GM19035 (cell line): Measurements from ENCODE around the gene UCN3.

Experiments
- ATAC-seq: cut with Tn5 transposase; IDR thresholded peaks from one replicate; pipeline ENCODE4 v1.9.1; 2021; ENCODE audit not compliant: unreplicated experiment

The UCN3 gene, protein sequence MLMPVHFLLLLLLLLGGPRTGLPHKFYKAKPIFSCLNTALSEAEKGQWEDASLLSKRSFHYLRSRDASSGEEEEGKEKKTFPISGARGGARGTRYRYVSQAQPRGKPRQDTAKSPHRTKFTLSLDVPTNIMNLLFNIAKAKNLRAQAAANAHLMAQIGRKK

GRCh38 chr10:5364890-5365338, at the start of gene UCN3:
UCN3 (plus strand) TSS chr10:5364966; CDS start chr10:5373721, 8,755 bp downstream.
- no peak for ATAC-seq

GRCh38 chr10:5317547-5318107, 47.1 kb upstream of the UCN3 start:
- ATAC-seq: no peak

DNA sequence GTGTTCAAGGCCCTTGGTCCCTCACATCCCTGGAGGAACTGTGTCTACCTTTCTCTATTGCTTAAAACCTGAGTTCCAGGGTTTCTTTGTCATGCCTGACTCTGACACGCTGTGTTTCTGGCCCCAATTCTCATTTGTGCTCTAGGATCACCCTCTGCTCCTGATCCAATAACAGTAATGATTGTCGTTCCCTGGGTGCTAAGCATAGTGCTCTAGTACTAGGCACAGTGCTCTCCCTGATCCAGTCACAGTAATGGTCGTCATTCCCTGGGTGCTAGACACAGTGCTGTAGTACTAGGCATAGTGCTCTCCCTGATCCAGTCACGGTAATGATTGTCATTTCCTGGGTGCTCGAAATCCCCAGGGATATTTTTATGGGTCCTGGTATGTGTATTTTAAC, 46.6 kb upstream of the UCN3 start:
- no peak for ATAC-seq

- ATAC-seq: no peak
Observed at GRCh38 chr10:5319863-5320262, 44.9 kb upstream of the UCN3 start.

DNA sequence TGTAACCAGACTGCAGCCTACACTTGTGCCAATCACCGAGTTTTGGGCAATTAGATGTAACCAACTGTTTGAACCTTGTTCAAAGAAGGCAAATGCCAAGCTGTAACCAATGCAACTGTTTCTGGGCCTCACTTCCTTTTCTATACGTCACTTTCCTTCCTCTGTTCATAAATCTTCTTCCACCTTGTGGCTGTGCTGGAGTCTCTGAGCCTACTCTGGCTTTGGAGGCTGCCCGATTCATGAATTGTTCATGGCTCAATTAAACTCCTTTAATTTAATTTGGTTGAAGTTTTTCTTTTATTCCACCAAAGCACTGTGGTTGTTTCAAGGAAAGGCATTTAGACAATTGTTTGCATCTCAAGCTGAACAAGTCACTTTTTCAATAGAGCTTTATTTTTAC, 43.5 kb upstream of the UCN3 start:
- no peak for ATAC-seq

DNA sequence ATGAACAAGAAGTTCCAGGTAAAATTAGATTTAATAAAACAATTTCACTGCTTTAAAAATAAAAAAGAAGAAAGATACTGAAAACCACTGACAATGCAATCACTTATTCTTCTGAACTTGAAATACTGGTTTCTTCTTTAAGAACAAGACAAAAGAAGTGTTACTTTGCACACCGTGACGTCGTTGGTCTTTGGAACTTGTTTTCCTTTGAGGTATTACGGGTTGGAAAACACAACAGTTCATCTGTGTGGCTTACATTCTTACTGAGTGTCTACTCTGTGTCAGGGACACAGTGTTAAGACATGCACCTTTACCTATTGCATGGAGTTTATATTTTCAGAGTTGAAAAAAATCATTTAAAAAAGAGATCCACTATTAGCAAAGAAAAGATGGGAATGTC, 41.3 kb upstream of the UCN3 start:
- ATAC-seq: no peak

GRCh38 chr10:5325076-5325475, 39.7 kb upstream of the UCN3 start:
- ATAC-seq: no peak

- no peak for ATAC-seq
Observed at GRCh38 chr10:5334196-5334880, 30.4 kb upstream of the UCN3 start.

GRCh38 chr10:5338010-5338409, 26.8 kb upstream of the UCN3 start:
- ATAC-seq: no peak

- no peak for ATAC-seq
Observed at GRCh38 chr10:5343092-5343491, 21.7 kb upstream of the UCN3 start.

- no peak for ATAC-seq
Observed at GRCh38 chr10:5343561-5343960, 21.2 kb upstream of the UCN3 start.

DNA sequence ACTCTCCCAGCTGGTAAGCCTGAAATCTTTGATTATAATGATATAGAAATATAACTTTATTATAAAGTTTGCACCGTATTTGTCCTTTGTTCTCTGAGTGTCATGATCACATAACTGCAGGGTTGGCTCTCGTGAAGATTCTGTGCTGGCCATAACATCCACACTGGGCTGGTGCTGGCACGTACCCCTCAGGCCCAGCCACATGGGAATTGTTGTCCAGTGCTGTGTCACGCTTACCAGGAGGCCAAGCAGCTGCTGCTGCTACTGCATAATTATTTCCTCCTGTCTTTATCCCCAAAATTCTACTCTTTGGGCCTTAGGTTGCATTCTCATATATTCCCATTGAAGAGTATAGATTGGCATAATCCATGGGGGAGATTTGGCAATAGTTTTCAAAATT, 20.8 kb upstream of the UCN3 start:
- ATAC-seq: no peak

DNA sequence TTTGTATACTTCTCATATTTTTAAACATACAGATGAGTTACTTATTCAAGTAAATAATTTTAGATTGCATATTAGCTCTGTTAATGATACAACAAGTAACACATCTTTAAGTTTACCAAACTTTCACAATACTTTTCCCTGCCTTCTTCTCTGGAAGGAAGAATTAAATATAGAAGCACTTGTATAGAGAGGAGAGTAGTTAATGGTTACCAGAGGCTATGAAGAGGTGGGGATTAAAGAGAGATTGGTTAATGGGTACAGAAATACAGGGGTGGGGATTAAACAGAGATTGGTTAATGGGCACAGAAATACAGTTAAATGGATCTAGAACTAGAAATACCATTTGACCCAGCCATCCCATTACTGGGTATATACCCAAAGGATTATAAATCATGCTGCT, 20.0 kb upstream of the UCN3 start:
- no peak for ATAC-seq

DNA sequence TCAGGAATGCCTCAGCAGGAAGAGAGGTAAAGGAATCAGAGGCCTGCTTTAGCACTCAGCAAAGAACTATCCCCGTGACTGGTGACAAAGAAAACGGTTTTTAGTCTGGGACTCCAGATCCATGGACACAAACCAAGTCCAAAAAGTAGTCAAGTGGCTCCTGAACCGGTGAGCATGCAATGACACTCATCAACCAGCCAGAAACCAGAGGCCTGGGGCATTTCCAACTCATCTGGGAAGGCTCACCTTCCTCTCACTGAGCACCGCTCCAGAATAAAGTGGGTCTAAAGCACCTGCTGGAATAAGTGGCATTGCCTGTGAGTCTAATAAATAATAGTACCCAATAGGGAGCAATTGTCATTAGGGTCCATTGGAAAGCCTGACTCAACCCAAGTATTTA, 17.9 kb upstream of the UCN3 start:
- ATAC-seq: no peak

GRCh38 chr10:5349362-5349761, 15.4 kb upstream of the UCN3 start:
- no peak for ATAC-seq

- ATAC-seq: peak; percentile 59
Observed at GRCh38 chr10:5354068-5354467, 10.7 kb upstream of the UCN3 start.

DNA sequence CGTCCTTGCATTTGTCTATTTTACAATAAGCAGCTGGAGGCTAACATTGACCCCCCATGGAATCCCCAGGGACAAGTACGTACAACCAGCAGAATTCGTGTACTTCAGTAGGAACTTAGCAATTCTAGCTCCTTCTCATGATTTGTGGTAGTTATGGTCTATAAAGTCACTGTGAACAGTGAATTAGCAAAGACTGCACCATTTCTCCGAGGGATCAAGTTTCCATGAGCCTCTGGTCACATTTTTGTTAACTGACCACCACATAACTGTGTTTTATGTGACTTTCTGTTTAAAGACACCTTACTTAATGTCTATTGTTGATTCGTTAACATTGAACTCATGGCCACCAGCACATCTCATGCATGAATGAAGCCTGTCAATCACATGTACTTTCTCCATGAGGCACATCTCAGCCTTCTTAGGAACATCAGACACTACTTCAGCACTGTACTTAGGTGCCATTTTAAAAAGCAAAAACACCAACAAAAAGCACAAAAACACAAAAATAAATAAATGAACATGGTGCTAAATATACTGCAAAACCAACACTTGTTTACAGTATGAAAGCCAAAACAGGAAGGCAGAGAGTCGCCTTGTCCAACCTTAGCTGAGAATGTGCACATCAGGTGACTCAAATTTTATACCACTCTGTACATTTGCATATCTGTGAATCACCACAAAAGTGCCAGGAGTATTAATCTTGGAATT, 9.0 kb upstream of the UCN3 start:
- ATAC-seq: no peak

DNA sequence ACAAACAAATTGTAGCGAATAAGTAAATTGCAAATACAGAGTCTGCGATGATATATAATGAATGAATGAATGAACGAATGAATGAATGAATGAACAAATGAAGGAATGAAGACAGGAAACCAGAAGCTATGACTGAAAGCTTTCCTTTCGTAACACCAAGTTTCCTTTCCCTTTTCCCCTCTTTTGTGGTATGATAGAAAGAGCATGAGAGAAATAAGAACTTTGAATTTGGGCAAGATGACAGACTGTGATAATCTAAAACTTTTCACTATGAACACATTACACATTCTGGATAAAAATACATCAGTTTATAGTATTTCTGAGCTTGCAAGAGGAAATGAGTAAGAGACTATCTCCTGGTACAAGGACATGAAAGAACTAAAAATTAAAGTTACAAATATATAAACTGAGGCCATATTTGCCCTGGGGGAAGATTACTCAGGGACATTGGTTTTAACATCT, 8.4 kb upstream of the UCN3 start:
- ATAC-seq: no peak

GRCh38 chr10:5360318-5360915, 4.3 kb upstream of the UCN3 start:
- ATAC-seq: no peak

GRCh38 chr10:5361966-5362365, 2.8 kb upstream of the UCN3 start:
- no peak for ATAC-seq

GRCh38 chr10:5362873-5363272, 1.9 kb upstream of the UCN3 start:
- no peak for ATAC-seq

- no peak for ATAC-seq
Observed at GRCh38 chr10:5364374-5364773, 392 bp upstream of the UCN3 start.
